GM23248 (cell line): ENCODE data around the gene PAFAH1B2. TPM values are rescaled to one million over a fixed set of nuclear protein-coding genes. Genes with fewer than 3 reads are reported as not detected.
A peak's percentile ranks its signal among the peaks of the same experiment; 100 is the strongest.

Source experiments
- DNase-seq: peaks from one replicate; pipeline ENCODE4 v3.0.0-alpha.2; 2015
- H2AFZ ChIP-seq: fragments of 200-600 bp; sonication (generic); 2 replicates; pipeline ENCODE4 v1.6.1; 2016; ENCODE audit warnings: antibody characterized with exemption
- H3F3A ChIP-seq: fragments of 200-600 bp; sonication (generic); 2 replicates; pipeline ENCODE4 v1.6.1; 2016; ENCODE audit warnings: mild to moderate bottlenecking, antibody characterized with exemption, mixed run types; ENCODE audit not compliant: insufficient read depth
- H3K27ac ChIP-seq: fragments of 200-600 bp; sonication (generic); 2 replicates; pipeline ENCODE4 v1.5.1; 2016; ENCODE audit warnings: mild to moderate bottlenecking
- H3K27me3 ChIP-seq: fragments of 200-600 bp; sonication (generic); replicated peaks from 2 replicates; pipeline ENCODE4 v1.6.1; 2016; ENCODE audit warnings: mild to moderate bottlenecking; ENCODE audit not compliant: insufficient read depth
- H3K36me3 ChIP-seq: fragments of 200-600 bp; sonication (generic); 2 replicates; pipeline ENCODE4 v1.6.1; 2016; ENCODE audit warnings: low read depth, mild to moderate bottlenecking
- H3K4me1 ChIP-seq: fragments of 200-600 bp; sonication (generic); 2 replicates; pipeline ENCODE4 v1.6.1; 2016; ENCODE audit warnings: mild to moderate bottlenecking; ENCODE audit not compliant: insufficient read depth
- H3K4me2 ChIP-seq: fragments of 200-600 bp; sonication (generic); one replicate; pipeline ENCODE4 v1.6.1; 2016; ENCODE audit warnings: mild to moderate bottlenecking; ENCODE audit not compliant: unreplicated experiment
- H3K4me3 ChIP-seq: fragments of 200-600 bp; sonication (generic); 2 replicates; pipeline ENCODE4 v1.5.1; 2016; ENCODE audit warnings: mild to moderate bottlenecking
- H3K79me2 ChIP-seq: fragments of 200-600 bp; sonication (generic); 2 replicates; pipeline ENCODE4 v1.6.1; 2016; ENCODE audit warnings: mild to moderate bottlenecking; ENCODE audit not compliant: insufficient read depth
- H3K9ac ChIP-seq: fragments of 200-600 bp; sonication (generic); 2 replicates; pipeline ENCODE4 v1.6.1; 2016; ENCODE audit warnings: mild to moderate bottlenecking
- H3K9me2 ChIP-seq: fragments of 200-600 bp; sonication (generic); 2 replicates; pipeline ENCODE4 v1.6.1; 2016; ENCODE audit warnings: mixed run types, mild to moderate bottlenecking, moderate library complexity; ENCODE audit not compliant: insufficient read depth
- H3K9me3 ChIP-seq: fragments of 200-600 bp; sonication (generic); one replicate; pipeline ENCODE4 v1.6.1; 2017; ENCODE audit warnings: low read depth
- H4K20me1 ChIP-seq: fragments of 200-600 bp; sonication (generic); 2 replicates; pipeline ENCODE4 v1.6.0; 2016; ENCODE audit not compliant: insufficient read depth
- EZH2 ChIP-seq: fragments of 200-600 bp; sonication (generic); IDR thresholded peaks from 2 replicates; pipeline ENCODE4 v1.6.1; 2018; ENCODE audit warnings: antibody characterized with exemption, mild to moderate bottlenecking; ENCODE audit not compliant: insufficient read depth, poor library complexity, severe bottlenecking
- EZH2phosphoT487 ChIP-seq: fragments of 200-600 bp; sonication (generic); IDR thresholded peaks from 2 replicates; pipeline ENCODE4 v1.6.1; 2018; ENCODE audit warnings: antibody characterized with exemption, moderate library complexity, mild to moderate bottlenecking, low read depth; ENCODE audit not compliant: insufficient read depth
- WGBS, 2 experiments: methylation state at CpG; one replicate each; pipeline ENCODE4 v1.1.6; 2015 to 2017; ENCODE audit warnings: low lambda C conversion rate in 2 of 2, low coverage in 1 of 2; ENCODE audit errors: missing lambda C conversion rate in 2 of 2; 5-methylcytosine and 5-hydroxymethylcytosine counted together
- in situ Hi-C: fragments of 300-500 bp; cut with MboI; formaldehyde crosslinking; loops from 2 replicates; pipeline ENCODE4 v1.15.0; 2020
- polyA plus RNA-seq: library from polyadenylated mRNA; unstranded; fragments of >200 nt; fragmentation: Nextera tagmentation; extraction: Ambion mirVana; gene quantifications from 2 replicates; pipeline ENCODE4 v1.2.1, GENCODE V29; 2016
- total RNA-seq: library from RNA; depleted of rRNA; stranded (reverse); fragments of >200 nt; shearing (Covaris generic); gene quantifications from 2 replicates; pipeline ENCODE4 v1.2.3, GENCODE V29; 2014

PAFAH1B2 gene
- total and polyA plus RNA-seq, 2 experiments from 2014 or later, result 116 to 140 TPM

GRCh38 chr11:117200813-117201657 lies 56.9 kb downstream of the PAFAH1B2 start:
- TF ChIP-seq EZH2, result no peak
- TF ChIP-seq EZH2phosphoT487, result no peak
- H3K27me3 ChIP-seq, result no peaks in the 10 kb centered on the region
- peaks cover 52% of the 10 kb centered on the region for H3F3A ChIP-seq
- H3K79me2 ChIP-seq, result peaks cover 78% of the 10 kb centered on the region
- 0 out of 2 replicates have a peak, but pooled peaks cover 2% of the 10 kb centered on the region for H4K20me1 ChIP-seq
- no peaks in the 10 kb centered on the region for H3K9me3 ChIP-seq
- H3K36me3 ChIP-seq, result peaks cover 12% of the 10 kb centered on the region
- DNase-seq, result peak; percentile 30
- peaks cover 34% of the 10 kb centered on the region for H3K4me1 ChIP-seq
- H3K9ac ChIP-seq, result peak overlapping the region; percentile 79
- H3K4me3 ChIP-seq, result peak overlapping the region; percentile 87
- 82 to 85% methylated on average over 12 of the region's 12 CpGs for WGBS, 2 experiments
- peak overlapping the region; percentile 27 for H3K27ac ChIP-seq
- H2AFZ ChIP-seq, result no peak overlapping the region
- in situ Hi-C loops, result no loop called here
- no peaks in the 10 kb centered on the region for H3K9me2 ChIP-seq
- H3K4me2 ChIP-seq, result peak overlapping the region; percentile 78

- 58 to 70% methylated on average over 12 to 14 of the region's 14 CpGs for WGBS, 2 experiments
- Histone ChIP-seq H3K79me2 (peaks cover 78% of the 10 kb centered on the region), H3K27me3 (no peaks in the 10 kb centered on the region), H3K4me3 (peak overlapping the region; percentile 87), H3K4me2 (peak overlapping the region; percentile 78), H3K4me1 (peaks cover 34% of the 10 kb centered on the region), H3K9ac (peak overlapping the region; percentile 79), H3K36me3 (peaks cover 12% of the 10 kb centered on the region), H3F3A (peaks cover 52% of the 10 kb centered on the region), H3K9me2 (no peaks in the 10 kb centered on the region), H3K9me3 (no peaks in the 10 kb centered on the region), H2AFZ (no peak overlapping the region), H3K27ac (peak overlapping the region; percentile 27), H4K20me1 (0 out of 2 replicates have a peak, but pooled peaks cover 2% of the 10 kb centered on the region)
- peak; percentile 46 for DNase-seq
- TF ChIP-seq EZH2 (no peak), EZH2phosphoT487 (no peak)
- in situ Hi-C loops, result no loop called here
These were observed 57.7 kb downstream of the PAFAH1B2 start for GRCh38 chr11:117201658-117202305.

- 77 to 80% methylated on average over 7 of the region's 7 CpGs for WGBS, 2 experiments
- H3K9me3 ChIP-seq, result no peaks in the 10 kb centered on the region
- peaks cover 34% of the 10 kb centered on the region for H3K4me1 ChIP-seq
- 0 out of 2 replicates have a peak, but pooled peaks cover 2% of the 10 kb centered on the region for H4K20me1 ChIP-seq
- peak; percentile 33 for DNase-seq
- no peak for TF ChIP-seq EZH2phosphoT487
- no peak for TF ChIP-seq EZH2
- H2AFZ ChIP-seq, result no peak overlapping the region
- H3K36me3 ChIP-seq, result peaks cover 12% of the 10 kb centered on the region
- H3K4me2 ChIP-seq, result peak overlapping the region; percentile 78
- H3K9ac ChIP-seq, result peak overlapping the region; percentile 79
- H3K9me2 ChIP-seq, result no peaks in the 10 kb centered on the region
- H3K27me3 ChIP-seq, result no peaks in the 10 kb centered on the region
- in situ Hi-C loops, result no loop called here
- H3K4me3 ChIP-seq, result peak overlapping the region; percentile 87
- H3F3A ChIP-seq, result peaks cover 52% of the 10 kb centered on the region
- peak overlapping the region; percentile 27 for H3K27ac ChIP-seq
- peaks cover 75% of the 10 kb centered on the region for H3K79me2 ChIP-seq
These were observed 58.4 kb downstream of the PAFAH1B2 start for GRCh38 chr11:117202386-117203068.

GRCh38 chr11:117203069-117203407 lies 59.0 kb downstream of the PAFAH1B2 start:
- peak overlapping the region; percentile 87 for H3K4me3 ChIP-seq
- DNase-seq, result no peak
- no peaks in the 10 kb centered on the region for H3K27me3 ChIP-seq
- WGBS, 2 experiments, result 91 to 96% methylated on average over 9 to 10 of the region's 10 CpGs
- H3K4me2 ChIP-seq, result peak overlapping the region; percentile 78
- in situ Hi-C loops, result no loop called here
- peaks cover 12% of the 10 kb centered on the region for H3K36me3 ChIP-seq
- TF ChIP-seq EZH2 (no peak), EZH2phosphoT487 (no peak)
- H3K9ac ChIP-seq, result no peak overlapping the region
- 0 out of 2 replicates have a peak, but pooled peaks cover 2% of the 10 kb centered on the region for H4K20me1 ChIP-seq
- H3F3A ChIP-seq, result peaks cover 52% of the 10 kb centered on the region
- H3K4me1 ChIP-seq, result peaks cover 32% of the 10 kb centered on the region
- H2AFZ ChIP-seq, result no peak overlapping the region
- H3K79me2 ChIP-seq, result peaks cover 69% of the 10 kb centered on the region
- H3K9me3 ChIP-seq, result no peaks in the 10 kb centered on the region
- H3K9me2 ChIP-seq, result no peaks in the 10 kb centered on the region
- H3K27ac ChIP-seq, result no peak overlapping the region
